ENCODE results near the gene CRACR2B. TPM values are rescaled to one million over a fixed set of nuclear protein-coding genes. Genes with fewer than 3 reads are reported as not detected.

Gene CRACR2B
- total RNA-seq, 1 experiment from 2014 or later, result 11.8 TPM

DNA sequence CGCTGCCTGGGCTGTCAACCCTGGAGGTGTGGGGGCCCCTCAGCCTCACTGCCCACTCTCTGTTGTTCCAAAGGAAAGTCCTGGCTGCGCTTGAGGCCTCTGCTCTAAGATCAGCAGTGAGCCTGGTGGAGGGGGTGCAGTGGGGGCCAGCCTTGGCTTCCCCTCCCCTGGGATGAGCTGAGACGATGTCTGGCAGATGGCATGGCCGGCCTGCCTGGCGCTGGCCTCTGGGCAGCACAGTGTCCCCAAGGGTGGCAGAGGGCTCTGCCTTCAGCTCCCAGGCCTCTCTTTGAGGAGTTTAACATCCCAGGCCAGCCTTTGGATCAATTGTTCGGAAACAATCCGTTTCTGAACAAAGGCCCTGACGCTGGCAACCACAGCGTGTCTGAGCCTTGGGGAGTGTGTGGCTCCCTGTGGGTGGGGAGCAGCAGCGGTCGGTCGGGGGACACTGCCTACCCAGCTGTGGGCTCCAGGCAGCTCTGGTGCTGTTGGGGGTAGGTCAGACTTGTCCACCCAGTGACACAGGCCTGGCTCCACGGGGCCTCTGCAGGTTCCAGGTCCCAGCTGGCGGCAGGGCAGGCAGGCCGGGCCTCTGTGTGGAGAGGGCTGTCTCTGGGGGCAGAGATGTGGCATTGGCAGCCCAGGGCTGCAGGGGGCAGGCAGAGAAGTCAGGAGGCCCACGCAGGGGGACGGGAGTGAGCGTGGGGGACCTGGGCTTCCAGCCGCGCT lies 27.0 kb downstream of the CRACR2B start:
- no peak overlapping the region for H3K4me2 ChIP-seq (ENCODE audit: low read length)
- ChIA-PET CTCF (no interaction called here), RAD21 (ENCODE audit: low non-redundant PET in 1 of 2, low total read pairs in 2 of 2, uncharacterized antibody in 2 of 2, unreplicated experiment in 2 of 2) (no interaction called here), POLR2A (interaction anchor here (0.8 kb wide), 1 partner anchor 9 kb away, joined by 4 read pairs; no protein-coding TSS in a partner anchor)
- H3K9ac ChIP-seq (ENCODE audit: low read length), result no peak overlapping the region
- no peaks in the 10 kb centered on the region for H3K79me2 ChIP-seq (ENCODE audit: insufficient read depth, low read length)
- H4K20me1 ChIP-seq (ENCODE audit: insufficient read depth), result no peaks in the 10 kb centered on the region
- no peak for TF ChIP-seq ELF1 (IDR thresholded peaks at IDR 0.05; ENCODE audit: borderline replicate concordance, low read depth)
- no peak for TF ChIP-seq EZH2phosphoT487 (IDR thresholded peaks at IDR 0.05; ENCODE audit: borderline replicate concordance)
- no peak for TF ChIP-seq SP1 (IDR thresholded peaks at IDR 0.05; ENCODE audit: low read depth)
- no peak for TF ChIP-seq SRF (IDR thresholded peaks at IDR 0.05; ENCODE audit: low read depth)
- no peak for TF ChIP-seq ZNF274 (IDR thresholded peaks at IDR 0.05; ENCODE audit: low read depth, low read length)
- no peak for TF ChIP-seq JUND (IDR thresholded peaks at IDR 0.05)
- TF ChIP-seq POLR2A (IDR thresholded peaks at IDR 0.05; ENCODE audit: borderline replicate concordance, extremely low read depth, insufficient read depth, insufficient read length), result no peak
- TF ChIP-seq, protein P1, sequence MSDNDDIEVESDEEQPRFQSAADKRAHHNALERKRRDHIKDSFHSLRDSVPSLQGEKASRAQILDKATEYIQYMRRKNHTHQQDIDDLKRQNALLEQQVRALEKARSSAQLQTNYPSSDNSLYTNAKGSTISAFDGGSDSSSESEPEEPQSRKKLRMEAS (IDR thresholded peaks at IDR 0.05), result no peak
- no peak for TF ChIP-seq EZH2 (IDR thresholded peaks at IDR 0.05)
- TF ChIP-seq ATF3 (IDR thresholded peaks at IDR 0.05), result no peak
- no peak for TF ChIP-seq FOSL1 (IDR thresholded peaks at IDR 0.05; ENCODE audit: low read depth)
- TF ChIP-seq POLR2AphosphoS5 (IDR thresholded peaks at IDR 0.05; ENCODE audit: low read depth, low read length), result no peak
- H3K4me3 ChIP-seq (replicated peaks in 1 of 2; ENCODE audit: low read depth in 1 of 2, low read length in 2 of 2), result no peak overlapping the region
- peaks cover 4 to 12% of the 10 kb centered on the region in 2 experiments for H3K4me1 ChIP-seq (ENCODE audit: control insufficient read depth in 1 of 2, insufficient read depth in 2 of 2, low read length in 2 of 2)
- H3K27ac ChIP-seq (ENCODE audit: low read depth, low read length), result no peak overlapping the region; the same call in 1 of the 2 replicates
- BruUV-seq (replicated peaks), result no TSS peak
- H3K27me3 ChIP-seq (ENCODE audit: insufficient read depth, low read length), result no peaks in the 10 kb centered on the region
- H2AFZ ChIP-seq (ENCODE audit: low read depth, low read length, poor library complexity, severe bottlenecking), result no peak overlapping the region
- DNase-seq (ENCODE audit: low read depth, low spot score) (no peak), ATAC-seq (no peak)
- H3K9me2 ChIP-seq (ENCODE audit: insufficient read depth), result no peaks in the 10 kb centered on the region
- intact Hi-C loops (cut with micrococcal nuclease), result no loop called here
- no peaks in the 10 kb centered on the region for H3K36me3 ChIP-seq (ENCODE audit: control insufficient read depth in 1 of 2, insufficient read depth in 2 of 2, low read length in 2 of 2)
- no peaks in the 10 kb centered on the region for H3K9me3 ChIP-seq (ENCODE audit: control insufficient read depth in 1 of 2, insufficient read depth in 1 of 2, low read depth in 1 of 2, low read length in 2 of 2)

Measured in HCT116 (cell line).